H1 (cell line): ENCODE results near the gene ARFGEF3. TPM values are rescaled to one million over a fixed set of nuclear protein-coding genes. Genes with fewer than 3 reads are reported as not detected.

Experiments
- CHD7 ChIP-seq: fragments of 300-600 bp; sonication (generic); IDR thresholded peaks from 2 replicates; pipeline ENCODE4 v1.7.1; 2012; ENCODE audit warnings: low read length, moderate library complexity, mild to moderate bottlenecking, inconsistent platforms; ENCODE audit not compliant: insufficient replicate concordance
- RBBP5 ChIP-seq: IDR thresholded peaks from 2 replicates; pipeline ENCODE4 v1.7.1; 2012; ENCODE audit warnings: low read depth, mild to moderate bottlenecking, inconsistent platforms, low read length, moderate library complexity, borderline replicate concordance
- polyA plus RNA-seq, 7 experiments: library from polyadenylated mRNA; depleted of rRNA in 3 of 7; stranded (reverse) in 5 of 7; unstranded in 2 of 7; fragments of >200 nt in 5 of 7; fragments of 200-250 nt in 2 of 7; gene quantifications; 1 replicate in 5 of 7; 2 replicates in 1 of 7; 4 replicates in 1 of 7; pipeline versions ENCODE4 v1.2.1 to v1.2.3, GENCODE V29; 2011 to 2013; ENCODE audit warnings: missing spikeins in 2 of 7, mixed read lengths in 2 of 7
- total RNA-seq: library from RNA; stranded (reverse); fragmentation: NEBNext Ultra II Directional; extraction: Animal tissue kit (Norgen Biotek cat#: 25700); gene quantifications from 2 replicates; pipeline ENCODE4 v1.2.1, GENCODE V29; 2021

ARFGEF3 gene
- total and polyA plus RNA-seq, 2 of the 8 experiments (the other 6 are each of a cell fraction or from before 2014, with no cell fraction given) = 5.8 to 23.2 TPM

- no peak for TF ChIP-seq CHD7
- no peak for TF ChIP-seq RBBP5
Measured at GRCh38 chr6:138297761-138298298, 136.1 kb downstream of the ARFGEF3 start (continued).
